ENCODE data around the gene ZNF609.
"Not testable (repeated sequence)": the region's sequence is repeated elsewhere in the genome, so short reads cannot be mapped to it uniquely, and the experiment has no call there.

Gene ZNF609

DNA sequence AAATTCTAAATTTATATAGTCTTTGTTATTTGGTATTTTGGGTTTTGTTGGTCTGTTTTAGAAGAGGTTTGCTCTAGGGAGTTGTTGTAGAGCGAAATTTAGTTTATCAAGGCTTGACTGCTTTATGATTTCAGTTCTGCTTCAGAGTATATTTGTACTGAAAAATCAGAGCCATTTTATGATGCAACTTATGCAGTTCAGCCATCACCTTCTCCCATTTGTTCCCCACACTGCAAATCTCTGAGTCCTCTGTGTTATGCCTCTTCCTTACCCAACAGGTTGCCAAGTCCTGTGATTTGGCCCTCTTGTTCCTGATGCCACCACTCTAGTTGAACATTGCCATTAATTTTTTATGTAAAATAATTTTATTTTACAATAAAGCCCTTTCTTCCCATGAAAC is 140.4 kb downstream of the ZNF609 start:
- no peak overlapping the region for H3K4me3 ChIP-seq (ENCODE audit: low read depth, low read length)
- in situ Hi-C loops (cut with HindIII; ENCODE audit: low sequenced_read_pairs): no loop called here
- TF ChIP-seq, protein P1, sequence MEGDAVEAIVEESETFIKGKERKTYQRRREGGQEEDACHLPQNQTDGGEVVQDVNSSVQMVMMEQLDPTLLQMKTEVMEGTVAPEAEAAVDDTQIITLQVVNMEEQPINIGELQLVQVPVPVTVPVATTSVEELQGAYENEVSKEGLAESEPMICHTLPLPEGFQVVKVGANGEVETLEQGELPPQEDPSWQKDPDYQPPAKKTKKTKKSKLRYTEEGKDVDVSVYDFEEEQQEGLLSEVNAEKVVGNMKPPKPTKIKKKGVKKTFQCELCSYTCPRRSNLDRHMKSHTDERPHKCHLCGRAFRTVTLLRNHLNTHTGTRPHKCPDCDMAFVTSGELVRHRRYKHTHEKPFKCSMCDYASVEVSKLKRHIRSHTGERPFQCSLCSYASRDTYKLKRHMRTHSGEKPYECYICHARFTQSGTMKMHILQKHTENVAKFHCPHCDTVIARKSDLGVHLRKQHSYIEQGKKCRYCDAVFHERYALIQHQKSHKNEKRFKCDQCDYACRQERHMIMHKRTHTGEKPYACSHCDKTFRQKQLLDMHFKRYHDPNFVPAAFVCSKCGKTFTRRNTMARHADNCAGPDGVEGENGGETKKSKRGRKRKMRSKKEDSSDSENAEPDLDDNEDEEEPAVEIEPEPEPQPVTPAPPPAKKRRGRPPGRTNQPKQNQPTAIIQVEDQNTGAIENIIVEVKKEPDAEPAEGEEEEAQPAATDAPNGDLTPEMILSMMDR (IDR thresholded peaks at IDR 0.05; ENCODE audit: low read depth, low read length): no peak
- no peak for DNase-seq (ENCODE audit: low read depth, low spot score)

DNA sequence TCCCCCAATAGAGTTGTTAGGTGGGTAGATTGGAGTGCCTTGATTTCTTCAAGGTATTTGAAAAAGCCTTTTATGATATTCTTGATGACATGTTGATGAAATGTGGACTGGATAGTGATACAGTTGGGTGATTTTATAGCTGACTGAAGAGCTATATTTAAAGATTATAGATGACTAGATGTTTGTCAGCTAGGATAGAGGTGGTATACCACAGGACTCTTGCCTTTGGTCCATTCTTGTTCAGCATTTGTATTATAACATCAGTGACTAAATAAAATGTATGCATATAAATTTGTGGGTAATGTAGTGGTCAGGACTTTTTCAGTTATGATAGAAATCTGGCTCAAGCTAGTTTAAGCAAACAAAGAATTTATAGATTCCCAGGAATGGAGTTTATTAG is 143.9 kb downstream of the ZNF609 start:
- H3K4me3 ChIP-seq (ENCODE audit: low read depth, low read length): no peak overlapping the region
- no peak for DNase-seq (ENCODE audit: low read depth, low spot score)
- TF ChIP-seq, protein P1 (IDR thresholded peaks at IDR 0.05; ENCODE audit: low read depth, low read length): no peak
- in situ Hi-C loops (cut with HindIII; ENCODE audit: low sequenced_read_pairs): no loop called here

DNA sequence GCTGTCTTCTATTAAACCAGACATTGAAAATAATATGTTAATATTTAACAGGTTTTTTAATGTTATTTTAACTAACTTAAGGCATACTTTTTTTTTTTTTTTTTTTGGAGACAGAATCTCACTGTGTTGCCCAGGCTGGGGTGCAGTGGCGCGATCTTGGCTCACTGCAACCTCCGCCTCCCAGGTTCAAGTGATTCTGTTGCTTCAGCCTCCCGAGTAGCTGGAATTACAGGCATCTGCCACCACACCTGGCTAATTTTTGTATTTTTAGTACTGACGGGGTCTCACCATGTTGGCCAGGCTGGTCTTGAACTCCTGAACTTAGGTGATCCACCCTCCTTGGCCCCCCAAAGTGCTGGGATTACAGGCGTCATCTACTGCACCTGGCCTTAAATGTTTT is 147.0 kb downstream of the ZNF609 start:
- DNase-seq (ENCODE audit: low read depth, low spot score); in situ Hi-C loops (cut with HindIII; ENCODE audit: low sequenced_read_pairs); H3K4me3 ChIP-seq (ENCODE audit: low read depth, low read length): not testable (repeated sequence)

DNA sequence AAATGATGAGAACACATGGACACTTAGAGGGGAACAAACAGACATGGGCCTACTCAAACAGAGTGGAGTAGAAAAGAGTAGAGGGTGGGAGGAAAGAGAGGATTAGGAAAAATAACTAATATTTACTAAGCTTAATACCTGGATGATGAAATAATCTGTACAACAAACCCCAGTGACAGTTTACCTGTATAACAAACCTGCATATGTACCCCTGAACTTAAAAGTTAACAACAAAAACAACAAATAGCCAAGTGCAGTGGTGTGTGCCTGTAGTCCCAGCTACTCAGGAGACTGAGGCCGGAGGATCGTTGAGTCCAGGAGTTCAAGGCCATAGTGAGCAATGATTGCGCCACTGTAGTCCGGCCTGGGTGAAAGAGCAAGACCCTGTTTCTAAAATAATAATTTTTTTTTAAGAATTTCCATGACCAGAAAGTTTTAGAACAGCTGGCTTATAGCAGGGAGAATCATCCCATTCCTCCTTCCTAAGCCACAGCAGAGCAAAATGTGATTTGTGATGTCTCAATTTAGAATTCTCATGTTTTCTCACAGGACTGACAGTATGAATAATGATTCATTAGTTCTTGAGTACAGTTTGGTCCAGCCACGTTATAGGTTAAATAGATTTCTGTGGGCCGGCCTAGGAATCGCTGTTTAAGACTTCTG is 150.0 kb downstream of the ZNF609 start:
- TF ChIP-seq, protein P1 (IDR thresholded peaks at IDR 0.05; ENCODE audit: low read depth, low read length): no peak
- DNase-seq (ENCODE audit: low read depth, low spot score): no peak
- in situ Hi-C loops (cut with HindIII; ENCODE audit: low sequenced_read_pairs): no loop called here
- H3K4me3 ChIP-seq (ENCODE audit: low read depth, low read length): no peak overlapping the region

DNA sequence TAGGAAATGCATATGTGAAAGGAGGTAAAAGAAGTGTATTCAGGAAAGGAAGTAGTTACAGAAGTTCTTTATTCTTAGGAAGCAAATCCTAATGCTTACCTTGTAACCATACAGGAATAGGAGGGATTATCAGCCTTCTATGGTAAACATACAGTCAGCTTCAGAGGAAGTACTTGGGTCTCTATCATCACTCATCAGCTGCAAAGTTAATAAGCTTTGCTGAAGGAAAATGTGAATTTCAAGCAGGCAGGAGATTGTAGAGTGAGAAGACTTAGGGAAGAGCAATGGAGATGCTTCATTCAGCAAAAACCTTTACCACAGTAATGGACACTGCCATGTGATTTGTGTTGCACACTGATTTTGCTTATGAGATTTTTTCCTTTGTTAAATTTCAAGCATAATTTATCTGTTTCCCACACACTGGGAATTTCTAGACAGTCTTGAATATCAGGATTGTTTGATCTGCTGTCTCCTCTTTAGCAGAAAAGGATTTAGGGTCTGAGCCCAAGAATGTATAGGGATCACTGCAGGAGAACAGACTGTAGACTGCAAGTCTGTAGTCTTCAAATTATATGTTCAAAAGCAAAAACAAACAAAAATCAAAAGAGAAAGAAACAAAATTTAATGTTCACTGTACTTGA is 150.8 kb downstream of the ZNF609 start:
- DNase-seq (ENCODE audit: low read depth, low spot score): no peak

DNA sequence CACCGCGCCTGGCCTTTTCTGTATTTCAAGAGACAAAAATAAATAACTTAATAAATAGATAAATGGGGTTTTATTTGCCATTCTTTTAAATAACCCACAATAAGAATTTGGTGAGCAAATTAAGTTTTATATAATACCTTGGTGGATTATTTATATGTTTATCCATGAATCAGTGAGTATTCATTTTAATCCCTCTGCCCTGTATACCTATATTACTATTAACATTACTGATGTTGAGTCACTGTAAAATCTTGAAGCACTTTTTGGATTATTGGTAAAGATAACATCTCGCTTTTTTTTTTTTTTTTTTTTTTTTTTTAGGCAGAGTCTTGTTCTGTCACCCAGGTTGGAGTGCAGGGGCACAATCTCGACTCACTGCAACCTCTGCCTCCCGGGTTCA is 154.1 kb downstream of the ZNF609 start:
- no peak for DNase-seq (ENCODE audit: low read depth, low spot score)
- TF ChIP-seq, protein P1 (IDR thresholded peaks at IDR 0.05; ENCODE audit: low read depth, low read length): no peak
- in situ Hi-C loops (cut with HindIII; ENCODE audit: low sequenced_read_pairs): no loop called here
- H3K4me3 ChIP-seq (ENCODE audit: low read depth, low read length): no peak overlapping the region

More for the DNA sequence above, 150.8 kb downstream of the ZNF609 start:
- in situ Hi-C loops (cut with HindIII; ENCODE audit: low sequenced_read_pairs): no loop called here
- H3K4me3 ChIP-seq (ENCODE audit: low read depth, low read length): no peak overlapping the region
- TF ChIP-seq, protein P1 (IDR thresholded peaks at IDR 0.05; ENCODE audit: low read depth, low read length): no peak

DNA sequence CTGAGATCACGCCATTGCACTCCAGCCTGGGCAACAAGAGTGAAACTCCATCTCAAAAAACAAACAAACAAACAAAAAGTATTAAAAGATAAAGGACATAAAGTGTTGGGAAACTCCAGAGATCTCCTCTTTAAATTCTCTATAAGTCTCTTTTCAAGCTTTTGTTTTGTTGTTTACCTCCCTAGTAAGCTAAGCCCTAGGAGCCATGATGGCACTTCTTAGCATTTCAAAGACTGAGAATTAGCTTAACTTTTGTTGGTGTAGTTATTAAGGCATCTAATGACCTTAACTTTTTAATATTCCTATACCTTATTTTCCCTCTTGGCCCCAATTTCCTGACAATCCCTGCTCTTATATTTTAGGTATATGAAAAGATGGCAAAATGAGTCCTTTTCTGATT is 157.3 kb downstream of the ZNF609 start:
- no peak overlapping the region for H3K4me3 ChIP-seq (ENCODE audit: low read depth, low read length)
- TF ChIP-seq, protein P1 (IDR thresholded peaks at IDR 0.05; ENCODE audit: low read depth, low read length): no peak
- DNase-seq (ENCODE audit: low read depth, low spot score): no peak
- in situ Hi-C loops (cut with HindIII; ENCODE audit: low sequenced_read_pairs): no loop called here

Data from astrocyte of the spinal cord (primary cell).